GM18909 (cell line): ENCODE data around the gene AGAP2.

Source experiments
- ATAC-seq: cut with Tn5 transposase; IDR thresholded peaks from one replicate; pipeline ENCODE4 v1.9.1; 2021; ENCODE audit warnings: mild to moderate bottlenecking; ENCODE audit not compliant: unreplicated experiment, poor library complexity

Gene AGAP2

GRCh38 chr12:57739387-57739786 lies 845 bp upstream of the AGAP2 start:
- ATAC-seq: no peak

GRCh38 chr12:57737467-57738460 lies 778 bp downstream of the AGAP2 start:
- no peak for ATAC-seq

- ATAC-seq: no peak
Observed at GRCh38 chr12:57736741-57737466, 1.6 kb downstream of the AGAP2 start.

- no peak for ATAC-seq
Observed at GRCh38 chr12:57735952-57736740, 2.4 kb downstream of the AGAP2 start.

GRCh38 chr12:57735198-57735855 lies 3.2 kb downstream of the AGAP2 start:
- ATAC-seq: no peak

- no peak for ATAC-seq
Observed at GRCh38 chr12:57734591-57734990, 4.0 kb downstream of the AGAP2 start.

- ATAC-seq: no peak
Observed at GRCh38 chr12:57733928-57734327, 4.6 kb downstream of the AGAP2 start.

GRCh38 chr12:57732726-57733593 lies 5.6 kb downstream of the AGAP2 start:
- no peak for ATAC-seq

GRCh38 chr12:57732270-57732669 lies 6.3 kb downstream of the AGAP2 start:
- no peak for ATAC-seq

- no peak for ATAC-seq
Observed at GRCh38 chr12:57731411-57732080, 7.0 kb downstream of the AGAP2 start.

- no peak for ATAC-seq
Observed at GRCh38 chr12:57730336-57731067, 8.0 kb downstream of the AGAP2 start.

- ATAC-seq: no peak
Observed at GRCh38 chr12:57729321-57729844, 9.2 kb downstream of the AGAP2 start.

- ATAC-seq: no peak
Observed at GRCh38 chr12:57727758-57728395, 10.7 kb downstream of the AGAP2 start.

- no peak for ATAC-seq
Observed at GRCh38 chr12:57726884-57727757, 11.4 kb downstream of the AGAP2 start.

GRCh38 chr12:57726151-57726883 lies 12.2 kb downstream of the AGAP2 start:
- ATAC-seq: no peak

GRCh38 chr12:57725851-57726150 lies 12.7 kb downstream of the AGAP2 start:
- ATAC-seq: no peak
